K562 (cell line): ENCODE data around the gene SUPT5H. TPM values are rescaled to one million over a fixed set of nuclear protein-coding genes. Genes with fewer than 3 reads are reported as not detected.

ENCODE experiments used
- CEBPB ChIP-seq: fragments of 450-650 bp; IDR thresholded peaks from 2 replicates; pipeline ENCODE4 v1.6.1; 2016; ENCODE audit warnings: missing genetic modification characterization, missing compliant biosample characterization
- ETV1 ChIP-seq: fragments of 450-650 bp; conservative IDR thresholded peaks from 2 replicates; pipeline ENCODE4 v1.6.1; 2016; ENCODE audit warnings: missing genetic modification characterization, control low read depth, low read depth, missing compliant biosample characterization
- FOXJ3 ChIP-seq: sonication (generic); formaldehyde crosslinking; IDR thresholded peaks from 2 replicates; pipeline ENCODE4 v1.4.0; 2020; ENCODE audit warnings: mild to moderate bottlenecking, missing genetic modification reagents
- FOXK1 ChIP-seq: sonication (generic); formaldehyde crosslinking; IDR thresholded peaks from 2 replicates; pipeline ENCODE4 v1.8.0; 2022; ENCODE audit warnings: missing genetic modification reagents, mild to moderate bottlenecking, borderline replicate concordance
- GTF2F1 ChIP-seq: IDR thresholded peaks from 2 replicates; pipeline ENCODE4 v1.6.1; 2011; ENCODE audit warnings: low read depth, low read length, improper control_type of control experiment
- PHB2 ChIP-seq: fragments of 450-650 bp; IDR thresholded peaks from 2 replicates; pipeline ENCODE4 v1.6.1; 2017; ENCODE audit warnings: low read depth
- PHF21A ChIP-seq: fragments of 450-650 bp; IDR thresholded peaks from 2 replicates; pipeline ENCODE4 v1.6.1; 2017; ENCODE audit warnings: low read depth, borderline replicate concordance
- SETDB1 ChIP-seq: IDR thresholded peaks from one replicate; pipeline ENCODE4 v1.6.1; 2012; ENCODE audit warnings: low read length, control low read depth, inconsistent platforms
- SPI1 ChIP-seq: IDR thresholded peaks from 2 replicates; pipeline ENCODE4 v1.6.1; 2011; ENCODE audit warnings: low read depth, low read length, control low read depth, borderline replicate concordance
- TCF7 ChIP-seq: sonication (generic); IDR thresholded peaks from 2 replicates; pipeline ENCODE4 v1.6.1; 2016; ENCODE audit warnings: antibody characterized with exemption, borderline replicate concordance
- ZNF282 ChIP-seq: sonication (generic); formaldehyde crosslinking; IDR thresholded peaks from 2 replicates; pipeline ENCODE4 v1.8.1; 2023; ENCODE audit warnings: missing genetic modification reagents
- ZNF354B ChIP-seq: fragments of 250-450 bp; sonication (Bioruptor Pico); IDR thresholded peaks from 2 replicates; pipeline ENCODE4 v1.4.0; 2020
- polyA plus RNA-seq, 8 experiments: library from polyadenylated mRNA; depleted of rRNA in 4 of 8; stranded (reverse) in 5 of 8; unstranded in 3 of 8; fragments of >200 nt; fragmentation: Nextera tagmentation in 2 of 8; fragmentation: Illumina TruSeq in 1 of 8; extraction: Ambion mirVana in 2 of 8; extraction: Trizol in 1 of 8; gene quantifications; 2 replicates each; pipeline versions ENCODE4 v1.2.1 to v1.2.3, GENCODE V29; 2011 to 2014; ENCODE audit warnings: inconsistent platforms in 1 of 8, missing spikeins in 1 of 8
- total RNA-seq, 7 experiments: library from RNA; depleted of rRNA in 6 of 7; stranded (reverse); fragments of >200 nt in 6 of 7; fragmentation: Illumina TruSeq in 2 of 7; extraction: Trizol in 2 of 7; gene quantifications; 2 replicates each; pipeline versions ENCODE4 v1.2.1 to v1.2.3, GENCODE V29; 2011 to 2021; ENCODE audit warnings: low replicate concordance in 1 of 7
- TF ChIP-seq, protein P1 (sequence below): fragments of 450-650 bp; conservative IDR thresholded peaks from 2 replicates; pipeline ENCODE4 v1.6.1; 2016; ENCODE audit warnings: missing genetic modification characterization, low read depth, mild to moderate bottlenecking, control low read depth, missing compliant biosample characterization
- TF ChIP-seq, protein P2 (sequence below): fragments of 450-650 bp; formaldehyde crosslinking; IDR thresholded peaks from 2 replicates; pipeline ENCODE4 v1.4.0; 2020; ENCODE audit warnings: mild to moderate bottlenecking, moderate library complexity
- TF ChIP-seq, protein P3 (sequence below), 3 experiments: fragments of 200-800 bp in 1 of 3; fragments of 250-450 bp in 1 of 3; fragments of 450-650 bp in 1 of 3; sonication (Bioruptor Pico) in 1 of 3; sonication (Bioruptor generic) in 1 of 3; formaldehyde crosslinking in 1 of 3; IDR thresholded peaks; 2 replicates each; pipeline versions ENCODE4 v1.6.1 to v1.8.0; 2016 to 2022; ENCODE audit warnings: mild to moderate bottlenecking in 2 of 3, missing genetic modification characterization in 2 of 3, missing compliant biosample characterization in 1 of 3, moderate library complexity in 1 of 3
- TF ChIP-seq, protein P4 (sequence below): fragments of 450-650 bp; formaldehyde crosslinking; IDR thresholded peaks from 2 replicates; pipeline ENCODE4 v1.4.0; 2020; ENCODE audit warnings: mild to moderate bottlenecking, mixed read lengths
- TF ChIP-seq, protein P5 (sequence below): sonication (generic); formaldehyde crosslinking; IDR thresholded peaks from 2 replicates; pipeline ENCODE4 v1.8.1; 2022; ENCODE audit warnings: missing genetic modification reagents

The SUPT5H gene
- total and polyA plus RNA-seq, 9 of the 15 experiments (the other 6 are each of a cell fraction or from before 2014, with no cell fraction given) = 13.3 to 85.9 (median 35.9) TPM

DNA sequence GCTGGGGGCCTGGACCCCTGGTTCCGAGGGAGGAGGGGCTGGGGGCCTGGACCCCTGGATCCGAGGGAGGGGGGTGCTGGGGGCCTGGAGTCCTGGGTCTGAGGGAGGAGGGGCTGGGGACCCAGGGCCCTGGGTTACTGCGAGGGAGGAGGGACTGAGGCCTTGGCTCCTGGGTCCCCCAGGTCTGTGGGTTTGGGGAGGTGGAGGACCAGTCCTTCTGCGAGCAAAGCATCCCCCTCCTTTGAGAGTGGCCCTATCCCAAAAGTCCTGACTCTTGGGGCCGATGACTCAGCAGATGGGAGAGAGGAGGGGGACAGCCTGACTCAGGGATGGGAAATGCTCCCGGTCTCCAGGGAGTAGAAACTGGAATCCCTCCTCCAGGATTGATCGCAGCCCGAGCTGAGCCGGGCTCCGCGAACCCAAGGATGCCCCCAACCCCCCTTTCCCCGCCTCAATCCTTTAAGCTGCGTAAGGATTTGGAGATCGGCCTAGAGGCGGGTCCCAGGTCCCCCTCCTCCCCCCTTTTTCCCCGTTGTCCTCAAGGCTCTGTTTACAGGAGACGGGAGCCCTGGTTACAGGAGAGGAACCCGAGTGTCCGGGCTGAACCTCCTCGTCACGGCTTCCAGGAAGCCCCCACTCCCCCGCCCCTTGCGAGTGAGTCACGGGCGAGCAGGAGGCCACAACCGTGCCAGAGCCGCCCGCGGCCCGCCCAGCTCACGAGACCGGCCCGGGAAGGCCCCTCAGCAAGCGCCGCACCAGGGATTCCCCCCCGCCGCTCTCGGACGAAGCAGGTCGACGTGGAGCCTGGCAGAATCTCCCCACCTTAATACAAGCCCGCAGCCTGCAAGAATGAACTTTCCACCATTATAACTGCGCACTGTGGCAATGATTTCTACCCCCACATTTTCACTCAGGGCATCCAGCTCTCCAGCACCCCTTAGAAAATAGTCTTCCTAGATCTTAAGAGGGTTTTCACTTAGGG is 41.8 kb upstream of the SUPT5H start (continued):
- TF ChIP-seq, protein P1, sequence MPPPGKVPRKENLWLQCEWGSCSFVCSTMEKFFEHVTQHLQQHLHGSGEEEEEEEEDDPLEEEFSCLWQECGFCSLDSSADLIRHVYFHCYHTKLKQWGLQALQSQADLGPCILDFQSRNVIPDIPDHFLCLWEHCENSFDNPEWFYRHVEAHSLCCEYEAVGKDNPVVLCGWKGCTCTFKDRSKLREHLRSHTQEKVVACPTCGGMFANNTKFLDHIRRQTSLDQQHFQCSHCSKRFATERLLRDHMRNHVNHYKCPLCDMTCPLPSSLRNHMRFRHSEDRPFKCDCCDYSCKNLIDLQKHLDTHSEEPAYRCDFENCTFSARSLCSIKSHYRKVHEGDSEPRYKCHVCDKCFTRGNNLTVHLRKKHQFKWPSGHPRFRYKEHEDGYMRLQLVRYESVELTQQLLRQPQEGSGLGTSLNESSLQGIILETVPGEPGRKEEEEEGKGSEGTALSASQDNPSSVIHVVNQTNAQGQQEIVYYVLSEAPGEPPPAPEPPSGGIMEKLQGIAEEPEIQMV (tag) = no peak
- TF ChIP-seq, protein P2, sequence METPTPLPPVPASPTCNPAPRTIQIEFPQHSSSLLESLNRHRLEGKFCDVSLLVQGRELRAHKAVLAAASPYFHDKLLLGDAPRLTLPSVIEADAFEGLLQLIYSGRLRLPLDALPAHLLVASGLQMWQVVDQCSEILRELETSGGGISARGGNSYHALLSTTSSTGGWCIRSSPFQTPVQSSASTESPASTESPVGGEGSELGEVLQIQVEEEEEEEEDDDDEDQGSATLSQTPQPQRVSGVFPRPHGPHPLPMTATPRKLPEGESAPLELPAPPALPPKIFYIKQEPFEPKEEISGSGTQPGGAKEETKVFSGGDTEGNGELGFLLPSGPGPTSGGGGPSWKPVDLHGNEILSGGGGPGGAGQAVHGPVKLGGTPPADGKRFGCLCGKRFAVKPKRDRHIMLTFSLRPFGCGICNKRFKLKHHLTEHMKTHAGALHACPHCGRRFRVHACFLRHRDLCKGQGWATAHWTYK (CRISPR knock-in tag) = no peak
- TF ChIP-seq, protein P3, sequence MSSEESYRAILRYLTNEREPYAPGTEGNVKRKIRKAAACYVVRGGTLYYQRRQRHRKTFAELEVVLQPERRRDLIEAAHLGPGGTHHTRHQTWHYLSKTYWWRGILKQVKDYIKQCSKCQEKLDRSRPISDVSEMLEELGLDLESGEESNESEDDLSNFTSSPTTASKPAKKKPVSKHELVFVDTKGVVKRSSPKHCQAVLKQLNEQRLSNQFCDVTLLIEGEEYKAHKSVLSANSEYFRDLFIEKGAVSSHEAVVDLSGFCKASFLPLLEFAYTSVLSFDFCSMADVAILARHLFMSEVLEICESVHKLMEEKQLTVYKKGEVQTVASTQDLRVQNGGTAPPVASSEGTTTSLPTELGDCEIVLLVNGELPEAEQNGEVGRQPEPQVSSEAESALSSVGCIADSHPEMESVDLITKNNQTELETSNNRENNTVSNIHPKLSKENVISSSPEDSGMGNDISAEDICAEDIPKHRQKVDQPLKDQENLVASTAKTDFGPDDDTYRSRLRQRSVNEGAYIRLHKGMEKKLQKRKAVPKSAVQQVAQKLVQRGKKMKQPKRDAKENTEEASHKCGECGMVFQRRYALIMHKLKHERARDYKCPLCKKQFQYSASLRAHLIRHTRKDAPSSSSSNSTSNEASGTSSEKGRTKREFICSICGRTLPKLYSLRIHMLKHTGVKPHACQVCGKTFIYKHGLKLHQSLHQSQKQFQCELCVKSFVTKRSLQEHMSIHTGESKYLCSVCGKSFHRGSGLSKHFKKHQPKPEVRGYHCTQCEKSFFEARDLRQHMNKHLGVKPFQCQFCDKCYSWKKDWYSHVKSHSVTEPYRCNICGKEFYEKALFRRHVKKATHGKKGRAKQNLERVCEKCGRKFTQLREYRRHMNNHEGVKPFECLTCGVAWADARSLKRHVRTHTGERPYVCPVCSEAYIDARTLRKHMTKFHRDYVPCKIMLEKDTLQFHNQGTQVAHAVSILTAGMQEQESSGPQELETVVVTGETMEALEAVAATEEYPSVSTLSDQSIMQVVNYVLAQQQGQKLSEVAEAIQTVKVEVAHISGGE (CRISPR knock-in tag; IDR thresholded peaks at IDR 0.05) = 0 out of 6 replicates have a peak, but pooled peaks of 1 of the 3 experiments have one; percentile 29
- TF ChIP-seq PHB2 = no peak
- TF ChIP-seq, protein P4, sequence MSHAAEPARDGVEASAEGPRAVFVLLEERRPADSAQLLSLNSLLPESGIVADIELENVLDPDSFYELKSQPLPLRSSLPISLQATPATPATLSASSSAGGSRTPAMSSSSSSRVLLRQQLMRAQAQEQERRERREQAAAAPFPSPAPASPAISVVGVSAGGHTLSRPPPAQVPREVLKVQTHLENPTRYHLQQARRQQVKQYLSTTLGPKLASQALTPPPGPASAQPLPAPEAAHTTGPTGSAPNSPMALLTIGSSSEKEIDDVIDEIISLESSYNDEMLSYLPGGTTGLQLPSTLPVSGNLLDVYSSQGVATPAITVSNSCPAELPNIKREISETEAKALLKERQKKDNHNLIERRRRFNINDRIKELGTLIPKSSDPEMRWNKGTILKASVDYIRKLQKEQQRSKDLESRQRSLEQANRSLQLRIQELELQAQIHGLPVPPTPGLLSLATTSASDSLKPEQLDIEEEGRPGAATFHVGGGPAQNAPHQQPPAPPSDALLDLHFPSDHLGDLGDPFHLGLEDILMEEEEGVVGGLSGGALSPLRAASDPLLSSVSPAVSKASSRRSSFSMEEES (CRISPR knock-in tag) = no peak
- TF ChIP-seq ZNF282 (CRISPR knock-in tag) = no peak
- TF ChIP-seq, protein P5, sequence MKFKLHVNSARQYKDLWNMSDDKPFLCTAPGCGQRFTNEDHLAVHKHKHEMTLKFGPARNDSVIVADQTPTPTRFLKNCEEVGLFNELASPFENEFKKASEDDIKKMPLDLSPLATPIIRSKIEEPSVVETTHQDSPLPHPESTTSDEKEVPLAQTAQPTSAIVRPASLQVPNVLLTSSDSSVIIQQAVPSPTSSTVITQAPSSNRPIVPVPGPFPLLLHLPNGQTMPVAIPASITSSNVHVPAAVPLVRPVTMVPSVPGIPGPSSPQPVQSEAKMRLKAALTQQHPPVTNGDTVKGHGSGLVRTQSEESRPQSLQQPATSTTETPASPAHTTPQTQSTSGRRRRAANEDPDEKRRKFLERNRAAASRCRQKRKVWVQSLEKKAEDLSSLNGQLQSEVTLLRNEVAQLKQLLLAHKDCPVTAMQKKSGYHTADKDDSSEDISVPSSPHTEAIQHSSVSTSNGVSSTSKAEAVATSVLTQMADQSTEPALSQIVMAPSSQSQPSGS (CRISPR knock-in tag) = no peak
- TF ChIP-seq FOXK1 (CRISPR knock-in tag) = no peak
- TF ChIP-seq PHF21A = no peak
- TF ChIP-seq CEBPB (tag) = no peak
- peak; percentile 74; the same call in 1 of the 2 replicates for TF ChIP-seq FOXJ3
- no peak for TF ChIP-seq SETDB1
- no peak for TF ChIP-seq GTF2F1
- no peak for TF ChIP-seq TCF7
- TF ChIP-seq ZNF354B (CRISPR knock-in tag) = no peak
- TF ChIP-seq SPI1 = no peak
- TF ChIP-seq ETV1 (tag) = 0 out of 2 replicates have a peak, but pooled peaks have one; percentile 25
